K562 (cell line): ENCODE results near the gene SATB2. TPM values are rescaled to one million over a fixed set of nuclear protein-coding genes. Genes with fewer than 3 reads are reported as not detected.

Source experiments
- ETV1 ChIP-seq: fragments of 450-650 bp; conservative IDR thresholded peaks from 2 replicates; pipeline ENCODE4 v1.6.1; 2016; ENCODE audit warnings: missing genetic modification characterization, control low read depth, low read depth, missing compliant biosample characterization
- FOXA3 ChIP-seq, 2 experiments: fragments of 450-650 bp in 1 of 2; sonication (generic) in 1 of 2; formaldehyde crosslinking; IDR thresholded peaks in 1 of 2; conservative IDR thresholded peaks in 1 of 2; 2 replicates each; pipeline versions ENCODE4 v1.4.0 to v1.8.0; 2020 to 2022; ENCODE audit warnings: mild to moderate bottlenecking in 2 of 2, missing genetic modification reagents in 1 of 2
- FUS ChIP-seq: fragments of 200-400 bp; formaldehyde crosslinking; optimal IDR thresholded peaks from 2 replicates; pipeline ENCODE3; 2017; ENCODE audit warnings: low read depth, low read length
- GTF2E2 ChIP-seq: fragments of 200-800 bp; sonication (Bioruptor generic); IDR thresholded peaks from 2 replicates; pipeline ENCODE4 v1.6.1; 2016; ENCODE audit warnings: missing genetic modification characterization, missing compliant biosample characterization
- GTF3C2 ChIP-seq: IDR thresholded peaks from 3 replicates; pipeline ENCODE4 v1.6.1; 2011; ENCODE audit warnings: borderline replicate concordance, mild to moderate bottlenecking, moderate library complexity; ENCODE audit not compliant: insufficient read length; ENCODE audit errors: extremely low read depth
- HMG20A ChIP-seq: fragments of 450-650 bp; formaldehyde crosslinking; conservative IDR thresholded peaks from 2 replicates; pipeline ENCODE4 v1.4.0; 2020; ENCODE audit warnings: mild to moderate bottlenecking, mixed read lengths
- JUN ChIP-seq, 2 experiments: sonication (generic) in 1 of 2; formaldehyde crosslinking in 1 of 2; IDR thresholded peaks; 2 replicates each; pipeline versions ENCODE4 v1.6.1 to v1.8.0; 2012 to 2022; ENCODE audit warnings: borderline replicate concordance in 2 of 2, mild to moderate bottlenecking in 2 of 2, improper control_type of control experiment in 1 of 2, low read depth in 1 of 2, low read length in 1 of 2, missing genetic modification reagents in 1 of 2
- KDM5B ChIP-seq: fragments of 200-600 bp; sonication (generic); IDR thresholded peaks from 2 replicates; pipeline ENCODE4 v1.6.1; 2012; ENCODE audit warnings: low read depth, mild to moderate bottlenecking, moderate library complexity, low read length, control low read depth, inconsistent platforms; ENCODE audit not compliant: insufficient replicate concordance
- L3MBTL2 ChIP-seq: fragments of 450-650 bp; IDR thresholded peaks from 2 replicates; pipeline ENCODE4 v1.6.1; 2016; ENCODE audit warnings: mild to moderate bottlenecking, moderate library complexity
- MLLT1 ChIP-seq, 2 experiments: fragments of 450-650 bp; IDR thresholded peaks; 2 replicates each; pipeline ENCODE4 v1.6.1; 2016
- NFE2L1 ChIP-seq: fragments of 450-650 bp; IDR thresholded peaks from 2 replicates; pipeline ENCODE4 v1.6.1; 2016; ENCODE audit warnings: missing genetic modification characterization, low read depth, mild to moderate bottlenecking, missing compliant biosample characterization, moderate library complexity, borderline replicate concordance
- SMAD4 ChIP-seq: fragments of 250-450 bp; sonication (Bioruptor Pico); conservative IDR thresholded peaks from 2 replicates; pipeline ENCODE4 v1.8.0; 2021; ENCODE audit warnings: inconsistent platforms, mild to moderate bottlenecking, moderate library complexity
- TEAD2 ChIP-seq: fragments of 450-650 bp; IDR thresholded peaks from 2 replicates; pipeline ENCODE4 v1.6.1; 2016; ENCODE audit warnings: missing genetic modification characterization, control low read depth, missing compliant biosample characterization
- ZNF175 ChIP-seq: fragments of 200-800 bp; sonication (Bioruptor generic); IDR thresholded peaks from 2 replicates; pipeline ENCODE4 v1.6.1; 2016; ENCODE audit warnings: low read depth, mild to moderate bottlenecking, missing genetic modification characterization, missing compliant biosample characterization
- ZNF24 ChIP-seq: fragments of 450-650 bp; IDR thresholded peaks from 2 replicates; pipeline ENCODE4 v1.6.1; 2016
- polyA plus RNA-seq, 8 experiments: library from polyadenylated mRNA; depleted of rRNA in 4 of 8; stranded (reverse) in 5 of 8; unstranded in 3 of 8; fragments of >200 nt; fragmentation: Nextera tagmentation in 2 of 8; fragmentation: Illumina TruSeq in 1 of 8; extraction: Ambion mirVana in 2 of 8; extraction: Trizol in 1 of 8; gene quantifications; 2 replicates each; pipeline versions ENCODE4 v1.2.1 to v1.2.3, GENCODE V29; 2011 to 2014; ENCODE audit warnings: inconsistent platforms in 1 of 8, missing spikeins in 1 of 8
- total RNA-seq, 7 experiments: library from RNA; depleted of rRNA in 6 of 7; stranded (reverse); fragments of >200 nt in 6 of 7; fragmentation: Illumina TruSeq in 2 of 7; extraction: Trizol in 2 of 7; gene quantifications; 2 replicates each; pipeline versions ENCODE4 v1.2.1 to v1.2.3, GENCODE V29; 2011 to 2021; ENCODE audit warnings: low replicate concordance in 1 of 7
- TF ChIP-seq, protein P1 (sequence below): IDR thresholded peaks from 3 replicates; pipeline ENCODE4 v1.6.1; 2011; ENCODE audit warnings: borderline replicate concordance, mild to moderate bottlenecking; ENCODE audit not compliant: insufficient read length, insufficient read depth
- TF ChIP-seq, protein P2 (sequence below): fragments of 450-650 bp; IDR thresholded peaks from 2 replicates; pipeline ENCODE4 v1.6.1; 2016; ENCODE audit warnings: borderline replicate concordance

The SATB2 gene
- total and polyA plus RNA-seq, 9 of the 15 experiments (the other 6 are each of a cell fraction or from before 2014, with no cell fraction given), result 4.5 to 34.0 (median 15.1) TPM

DNA sequence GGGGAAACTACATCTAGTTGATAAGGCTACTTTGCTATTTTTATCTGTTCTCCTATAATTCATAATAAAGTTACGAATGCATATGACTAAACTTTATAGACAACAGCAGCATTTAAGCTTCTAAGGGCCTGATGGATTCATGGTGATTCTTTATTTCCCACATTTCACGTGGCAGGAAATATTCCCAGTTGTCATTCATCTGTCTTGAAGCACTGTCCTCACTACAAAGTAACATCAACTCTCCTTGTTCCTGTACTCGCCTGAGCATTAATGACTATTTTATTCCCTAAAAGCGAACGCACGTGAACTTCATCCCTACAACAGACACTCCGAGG lies 2.6 kb downstream of the SATB2 start (continued):
- TF ChIP-seq, protein P1, sequence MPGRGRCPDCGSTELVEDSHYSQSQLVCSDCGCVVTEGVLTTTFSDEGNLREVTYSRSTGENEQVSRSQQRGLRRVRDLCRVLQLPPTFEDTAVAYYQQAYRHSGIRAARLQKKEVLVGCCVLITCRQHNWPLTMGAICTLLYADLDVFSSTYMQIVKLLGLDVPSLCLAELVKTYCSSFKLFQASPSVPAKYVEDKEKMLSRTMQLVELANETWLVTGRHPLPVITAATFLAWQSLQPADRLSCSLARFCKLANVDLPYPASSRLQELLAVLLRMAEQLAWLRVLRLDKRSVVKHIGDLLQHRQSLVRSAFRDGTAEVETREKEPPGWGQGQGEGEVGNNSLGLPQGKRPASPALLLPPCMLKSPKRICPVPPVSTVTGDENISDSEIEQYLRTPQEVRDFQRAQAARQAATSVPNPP, result no peak
- TF ChIP-seq SMAD4 (CRISPR knock-in tag) (no peak), KDM5B (no peak), MLLT1 (IDR thresholded peaks at IDR 0.05) (0 out of 4 replicates have a peak, but pooled peaks of 1 of the 2 experiments have one; percentile 14), ZNF24 (no peak), ETV1 (tag) (no peak), GTF2E2 (tag) (no peak), L3MBTL2 (peak; percentile 12; the same call in 1 of the 2 replicates), HMG20A (CRISPR knock-in tag) (no peak), GTF3C2 (no peak), JUN (IDR thresholded peaks at IDR 0.05; ENCODE audit: borderline replicate concordance, low read depth, low read length) (no peak), JUN (CRISPR knock-in tag; IDR thresholded peaks at IDR 0.05; ENCODE audit: borderline replicate concordance) (no peak), FOXA3 (CRISPR knock-in tag; conservative IDR thresholded peaks at IDR 0.05 in 1 of 2, IDR thresholded peaks at IDR 0.05 in 1 of 2) (no peak), TEAD2 (tag) (no peak), ZNF175 (CRISPR knock-in tag) (0 out of 2 replicates have a peak, but pooled peaks have one; percentile 18), NFE2L1 (tag) (no peak), FUS (no peak)
- TF ChIP-seq, protein P2, sequence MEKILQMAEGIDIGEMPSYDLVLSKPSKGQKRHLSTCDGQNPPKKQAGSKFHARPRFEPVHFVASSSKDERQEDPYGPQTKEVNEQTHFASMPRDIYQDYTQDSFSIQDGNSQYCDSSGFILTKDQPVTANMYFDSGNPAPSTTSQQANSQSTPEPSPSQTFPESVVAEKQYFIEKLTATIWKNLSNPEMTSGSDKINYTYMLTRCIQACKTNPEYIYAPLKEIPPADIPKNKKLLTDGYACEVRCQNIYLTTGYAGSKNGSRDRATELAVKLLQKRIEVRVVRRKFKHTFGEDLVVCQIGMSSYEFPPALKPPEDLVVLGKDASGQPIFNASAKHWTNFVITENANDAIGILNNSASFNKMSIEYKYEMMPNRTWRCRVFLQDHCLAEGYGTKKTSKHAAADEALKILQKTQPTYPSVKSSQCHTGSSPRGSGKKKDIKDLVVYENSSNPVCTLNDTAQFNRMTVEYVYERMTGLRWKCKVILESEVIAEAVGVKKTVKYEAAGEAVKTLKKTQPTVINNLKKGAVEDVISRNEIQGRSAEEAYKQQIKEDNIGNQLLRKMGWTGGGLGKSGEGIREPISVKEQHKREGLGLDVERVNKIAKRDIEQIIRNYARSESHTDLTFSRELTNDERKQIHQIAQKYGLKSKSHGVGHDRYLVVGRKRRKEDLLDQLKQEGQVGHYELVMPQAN, result peak; percentile 61; the same call in 1 of the 2 replicates
